CD4-positive, alpha-beta T cell treated with Interleukin-12 subunit alpha and Interleukin-12 subunit beta, for 1 hour (primary cell): Measurements from ENCODE around the gene VOPP1.
"Not testable (repeated sequence)": the region's sequence is repeated elsewhere in the genome, so short reads cannot be mapped to it uniquely, and the experiment has no call there.

Experiments used
- DNase-seq: peaks from one replicate; pipeline ENCODE4 v3.0.0-alpha.2; 2020

Gene VOPP1

GRCh38 chr7:55527307-55527706, 45.0 kb downstream of the VOPP1 start:
- DNase-seq: no peak

DNA sequence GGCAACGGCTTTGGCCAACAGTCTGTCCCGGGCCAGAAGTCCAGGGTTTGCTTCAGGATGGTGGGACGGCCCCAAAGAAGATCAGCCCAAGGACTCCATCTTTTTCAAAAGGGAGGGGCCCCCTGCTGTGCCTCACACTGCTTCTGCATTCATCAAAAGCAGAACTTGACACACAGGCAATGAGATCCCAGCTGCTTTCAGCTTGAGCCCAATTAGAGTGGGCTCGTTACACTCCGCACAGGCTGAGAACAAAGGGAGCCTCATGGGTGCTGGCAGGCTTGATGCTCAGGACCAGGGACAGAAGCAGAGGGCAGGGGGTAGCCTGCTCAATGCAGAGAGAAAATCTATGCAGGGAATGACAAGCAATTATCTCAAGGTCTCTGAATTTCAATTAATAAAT, 45.5 kb downstream of the VOPP1 start:
- no peak for DNase-seq

- DNase-seq: no peak
Measured at GRCh38 chr7:55526329-55526728, 46.0 kb downstream of the VOPP1 start.

- DNase-seq: no peak
Measured at GRCh38 chr7:55524558-55525310, 47.6 kb downstream of the VOPP1 start.

DNA sequence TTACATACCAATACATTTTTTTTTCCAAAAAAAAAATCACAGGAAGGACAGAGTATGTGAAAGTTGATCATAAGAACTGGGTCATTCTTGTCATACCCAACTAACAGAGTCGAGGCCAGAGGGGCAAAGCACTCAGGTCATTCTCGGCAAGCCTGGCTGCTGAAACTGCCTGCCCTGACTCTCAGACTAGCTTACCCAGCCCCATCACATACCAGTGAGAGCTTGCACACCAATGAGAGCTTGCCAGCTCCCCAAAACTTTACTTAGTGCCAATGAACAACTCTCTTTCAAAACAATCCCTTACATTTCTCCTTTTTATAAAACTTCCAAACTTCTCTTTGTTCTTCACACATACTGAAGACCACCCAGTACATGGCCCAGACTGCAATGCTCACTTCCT, 48.9 kb downstream of the VOPP1 start:
- no peak for DNase-seq

- no peak for DNase-seq
Measured at GRCh38 chr7:55521917-55522902, 50.1 kb downstream of the VOPP1 start.

GRCh38 chr7:55521512-55521911, 50.8 kb downstream of the VOPP1 start:
- no peak for DNase-seq

- no peak for DNase-seq
Measured at GRCh38 chr7:55520426-55521140, 51.7 kb downstream of the VOPP1 start.

GRCh38 chr7:55518836-55519235, 53.5 kb downstream of the VOPP1 start:
- DNase-seq: no peak

GRCh38 chr7:55517936-55518689, 54.2 kb downstream of the VOPP1 start:
- DNase-seq: no peak

DNA sequence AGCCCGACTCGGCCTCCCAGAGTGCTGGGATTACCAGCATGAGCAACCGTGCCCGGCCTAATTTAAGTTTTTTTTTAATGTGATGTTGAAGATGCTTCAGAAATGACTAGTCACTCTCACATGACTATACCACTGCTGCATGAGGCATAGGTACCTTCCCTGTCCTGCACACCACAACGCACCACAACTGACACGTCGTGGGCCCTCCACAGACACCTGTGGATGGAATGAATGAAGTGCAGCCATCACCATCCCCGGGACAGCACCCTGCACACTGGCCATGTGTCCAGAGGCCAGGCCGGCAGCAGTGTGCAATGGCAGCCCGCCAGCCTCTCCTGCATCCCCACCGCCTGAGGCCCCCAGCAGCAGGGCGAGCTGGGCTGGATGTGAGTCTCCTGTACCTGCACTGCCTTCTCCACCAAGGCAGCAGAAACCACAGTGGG, 55.1 kb downstream of the VOPP1 start:
- DNase-seq: no peak

DNA sequence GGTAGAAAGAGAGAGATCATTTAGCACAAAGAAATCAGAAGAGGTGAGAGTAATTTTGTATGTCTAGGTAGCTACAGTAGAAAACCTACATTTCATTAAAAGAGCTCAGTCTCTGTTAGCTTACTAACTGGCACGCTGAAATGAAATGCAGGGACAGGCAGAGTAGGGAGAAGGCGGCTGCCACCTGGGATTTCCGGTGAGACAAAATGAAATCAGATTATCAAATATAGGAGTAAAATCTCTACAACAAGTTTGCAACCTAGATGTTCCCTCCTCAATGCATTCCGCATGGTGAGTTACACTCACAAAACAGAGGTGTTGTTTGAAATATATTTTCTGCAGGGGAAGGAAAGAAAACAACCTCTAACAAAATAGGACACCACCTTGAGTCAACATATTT, 55.9 kb downstream of the VOPP1 start:
- DNase-seq: no peak

GRCh38 chr7:55515569-55516279, 56.6 kb downstream of the VOPP1 start:
- DNase-seq: no peak

DNA sequence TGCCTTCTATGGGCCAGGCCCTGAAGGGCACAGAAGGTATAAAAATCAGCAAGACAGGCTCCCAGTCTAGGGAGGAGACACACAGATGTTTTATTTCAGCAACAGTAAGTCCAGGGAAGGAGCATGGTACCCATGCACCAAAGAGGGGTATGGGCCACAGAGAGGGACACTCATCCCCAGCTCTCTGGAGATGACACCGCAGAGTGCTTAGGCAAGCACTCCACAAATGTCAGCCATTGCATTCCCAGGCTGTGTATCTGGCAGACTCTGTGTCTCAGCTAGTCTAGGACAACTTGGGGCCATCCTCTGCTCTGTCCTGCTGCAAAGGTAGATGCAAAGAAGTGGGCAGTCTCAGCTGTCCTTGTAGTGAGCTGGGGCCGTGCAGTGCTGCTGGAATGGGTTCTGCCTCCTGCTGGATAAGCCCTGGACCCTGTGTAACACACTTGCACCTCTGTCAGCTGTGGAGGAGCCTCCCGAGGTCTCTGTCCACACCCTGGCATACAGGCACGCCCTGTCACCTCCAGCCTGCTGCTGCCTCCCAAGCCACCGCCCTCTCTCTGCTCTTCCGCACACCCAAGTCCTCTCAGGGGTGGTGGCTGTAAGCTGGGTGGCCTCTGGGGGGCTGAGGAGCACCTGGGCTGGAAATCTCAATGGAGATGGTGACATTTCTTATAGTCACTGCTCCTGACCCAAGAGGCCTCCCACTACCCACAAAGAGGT, 57.6 kb downstream of the VOPP1 start:
- no peak for DNase-seq

DNA sequence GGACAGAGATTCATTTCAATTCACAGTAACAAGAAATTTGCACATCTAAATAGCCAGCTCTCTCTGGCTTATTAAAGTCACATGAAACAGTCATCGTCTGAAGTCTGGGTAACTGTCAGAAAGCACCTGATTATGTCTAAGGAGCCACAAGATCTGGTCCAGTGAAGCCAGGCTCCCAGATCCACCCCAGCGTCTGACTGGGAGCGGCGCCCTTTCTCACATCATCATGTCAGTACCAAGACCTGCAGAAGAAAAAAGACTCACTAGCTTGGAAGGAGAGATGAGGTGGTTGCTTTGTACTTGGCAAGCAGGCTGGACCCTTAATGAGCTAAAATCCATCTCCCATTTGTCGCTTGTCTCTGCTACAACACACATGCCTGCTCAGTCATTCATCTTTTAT, 58.4 kb downstream of the VOPP1 start:
- DNase-seq: no peak

DNA sequence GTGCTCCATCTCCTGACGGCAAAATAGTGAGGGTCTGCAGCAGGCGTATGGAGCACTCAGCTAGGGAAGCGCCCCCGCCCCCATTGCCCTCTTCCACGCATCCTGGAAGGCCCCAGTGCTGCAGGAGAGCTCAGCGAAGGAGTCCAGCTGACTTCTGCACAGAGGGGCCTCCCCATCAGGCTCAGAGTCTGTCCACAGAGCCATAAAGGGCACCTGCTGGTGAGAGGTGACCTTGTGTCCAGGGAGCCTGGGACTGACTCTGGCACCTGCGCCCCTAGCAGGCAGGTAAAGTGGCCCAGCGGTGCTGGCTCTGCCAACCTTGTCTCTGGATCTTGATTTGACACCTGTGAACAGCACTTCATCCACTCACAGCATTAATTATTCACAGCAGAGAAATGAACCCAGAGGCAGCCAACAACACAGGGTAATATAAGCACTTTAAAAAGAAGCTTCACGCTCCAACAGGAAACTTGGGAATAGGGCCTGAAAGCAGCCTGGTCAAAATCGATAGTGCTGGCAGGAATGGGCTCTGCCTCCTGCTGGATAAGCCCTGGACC, 59.6 kb downstream of the VOPP1 start:
- no peak for DNase-seq

DNA sequence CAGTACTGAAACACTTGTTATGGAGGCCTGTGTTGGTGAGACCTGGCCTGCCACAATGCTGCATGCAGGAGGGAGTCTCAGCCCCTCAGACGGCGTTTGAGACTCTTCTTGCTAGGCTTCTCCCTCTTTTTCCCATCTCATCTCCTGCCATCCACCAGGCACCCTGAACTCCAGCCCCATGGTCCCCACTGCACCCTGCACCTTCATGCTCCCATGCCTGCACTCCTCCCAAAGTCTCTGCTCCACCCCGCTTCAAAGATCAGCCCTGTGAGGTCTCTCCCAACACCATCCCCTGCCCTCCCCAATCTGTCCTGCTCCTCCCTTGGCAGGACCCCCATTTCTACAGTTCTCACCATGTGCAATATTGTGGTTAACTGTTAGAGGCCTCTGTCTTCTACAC, 61.7 kb downstream of the VOPP1 start:
- DNase-seq: no peak

- not testable (repeated sequence) for DNase-seq
Measured at GRCh38 chr7:55510206-55510605, 62.1 kb downstream of the VOPP1 start.

DNA sequence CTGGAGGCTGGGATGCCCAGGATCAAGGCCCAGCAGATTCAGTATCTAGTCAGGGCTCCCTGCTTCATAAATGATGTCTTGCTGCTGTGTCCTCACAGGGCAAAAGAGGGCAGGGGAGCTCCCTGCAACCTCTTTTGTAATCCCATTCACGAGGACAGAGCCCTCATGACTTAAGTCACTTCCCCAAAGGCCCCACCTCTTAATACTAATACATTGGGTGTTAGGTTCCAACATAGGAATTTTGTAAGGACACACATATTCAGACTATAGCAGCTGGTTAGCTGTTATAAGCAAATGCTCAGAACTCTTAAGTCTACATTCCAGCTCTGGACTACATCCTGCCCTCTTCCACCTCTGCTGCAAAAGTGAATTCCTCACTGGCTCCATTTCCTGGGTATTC, 63.0 kb downstream of the VOPP1 start:
- DNase-seq: no peak

DNA sequence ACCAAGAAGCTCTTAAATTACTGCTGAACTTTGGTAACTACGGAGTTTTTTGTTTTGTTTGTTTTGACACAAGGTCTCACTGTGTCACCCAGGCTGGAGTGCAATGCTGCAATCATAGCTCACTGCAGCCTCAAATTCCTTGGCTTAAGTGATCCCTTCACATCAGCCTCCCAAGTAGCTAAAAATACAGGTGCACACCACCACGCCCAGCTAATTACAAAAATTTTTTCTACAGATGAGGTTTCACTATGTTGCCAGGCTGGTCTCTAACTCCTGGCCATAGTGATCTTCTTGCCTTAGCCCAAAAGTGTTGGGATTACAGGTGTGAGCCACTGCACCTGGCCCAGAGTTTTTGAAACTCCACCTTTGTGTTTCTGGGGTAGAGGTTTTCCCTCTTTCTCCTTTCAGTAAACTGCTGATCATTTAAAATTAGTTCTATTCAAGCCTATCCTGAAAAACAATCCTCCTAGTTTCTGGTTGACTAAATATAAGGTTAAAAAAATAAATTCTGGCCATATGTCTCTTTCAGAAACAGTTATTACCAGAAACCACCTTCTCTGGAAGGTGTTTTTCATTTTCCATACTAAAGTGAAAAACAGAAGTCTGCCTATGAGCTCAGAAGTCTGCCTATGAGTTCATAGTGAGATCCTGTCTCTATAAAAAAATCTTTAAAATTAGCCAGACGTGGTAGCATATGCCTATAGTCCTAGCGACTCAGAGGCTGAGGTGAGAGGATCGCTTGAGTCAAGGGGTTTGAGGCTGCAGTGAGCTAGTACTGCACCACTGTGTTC, 63.9 kb downstream of the VOPP1 start:
- no peak for DNase-seq
